GM21423 (cell line): ENCODE data around the gene PHF12.
"Not testable (repeated sequence)": the region's sequence is repeated elsewhere in the genome, so short reads cannot be mapped to it uniquely, and the experiment has no call there.

Experiments used
- ATAC-seq: cut with Tn5 transposase; IDR thresholded peaks from one replicate; pipeline ENCODE4 v1.9.1; 2021; ENCODE audit warnings: mild to moderate bottlenecking, moderate library complexity; ENCODE audit not compliant: unreplicated experiment

PHF12 gene

DNA sequence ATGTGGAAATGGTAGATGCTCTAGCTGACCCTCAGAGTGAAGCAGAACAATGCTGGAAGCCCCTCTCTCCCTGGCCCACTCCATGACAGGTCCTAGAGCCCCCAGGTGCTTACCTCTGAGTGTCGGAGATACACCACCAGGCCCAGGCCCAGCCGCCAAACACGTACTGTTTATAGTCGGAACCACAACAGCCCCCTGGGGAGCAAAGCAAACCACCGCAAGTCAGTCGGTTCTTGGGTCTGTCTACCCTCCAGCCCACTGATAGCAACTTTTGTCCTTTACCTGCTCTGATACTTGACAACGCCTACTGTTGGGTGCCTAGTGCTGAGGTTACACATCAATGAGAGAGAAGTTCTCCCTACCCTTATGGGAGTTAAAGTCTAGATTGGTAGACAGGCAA lies 62.5 kb downstream of the PHF12 start:
- no peak for ATAC-seq

DNA sequence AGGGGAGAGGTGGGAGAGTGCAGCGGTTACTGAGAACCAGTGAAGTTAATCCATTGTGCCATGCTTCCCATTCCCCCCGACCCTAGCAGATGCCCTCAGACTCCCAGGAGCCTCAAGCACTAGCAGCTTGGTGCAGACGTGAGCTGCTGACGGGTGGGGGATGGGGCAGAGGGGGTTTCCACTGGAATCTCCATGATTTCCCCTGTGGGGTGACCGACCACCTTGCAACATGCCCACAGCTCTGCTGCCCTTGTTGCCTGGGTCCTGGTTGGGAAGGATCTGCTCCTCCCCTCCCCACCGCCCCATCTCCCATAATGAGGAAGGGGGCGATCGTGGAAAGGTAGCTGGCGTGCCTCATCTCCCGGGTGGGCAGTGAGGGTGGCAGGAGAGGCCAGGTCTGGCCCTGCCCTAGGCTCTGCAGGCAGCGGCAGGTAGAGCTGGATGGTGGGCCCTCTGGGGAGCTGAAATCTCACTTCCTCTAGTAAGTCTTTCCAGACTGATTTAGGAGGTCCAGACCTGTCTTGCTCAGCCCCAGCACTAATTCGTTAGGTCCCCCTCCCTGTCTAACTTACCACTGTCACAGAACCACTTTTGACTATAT lies 63.3 kb downstream of the PHF12 start:
- no peak for ATAC-seq

DNA sequence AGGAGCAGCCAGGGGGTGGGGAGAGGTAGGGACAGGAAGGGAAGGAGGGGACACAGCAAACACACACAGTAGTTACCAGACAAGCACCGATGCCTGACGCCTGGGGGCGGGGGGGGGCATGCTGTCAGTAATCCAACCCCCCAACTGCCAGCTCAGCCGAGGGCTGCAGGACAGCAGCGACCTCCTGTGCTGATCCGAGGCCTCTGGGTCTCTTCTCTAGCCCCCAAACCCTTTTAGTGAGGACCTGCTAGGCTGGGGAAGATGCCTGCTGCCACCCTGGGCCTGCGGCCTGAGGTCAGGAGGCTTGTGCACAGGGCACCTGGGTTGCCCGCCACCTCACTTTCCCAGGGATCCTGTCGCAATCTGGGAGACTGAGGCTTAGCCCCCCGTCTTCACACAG lies 65.4 kb downstream of the PHF12 start:
- no peak for ATAC-seq

DNA sequence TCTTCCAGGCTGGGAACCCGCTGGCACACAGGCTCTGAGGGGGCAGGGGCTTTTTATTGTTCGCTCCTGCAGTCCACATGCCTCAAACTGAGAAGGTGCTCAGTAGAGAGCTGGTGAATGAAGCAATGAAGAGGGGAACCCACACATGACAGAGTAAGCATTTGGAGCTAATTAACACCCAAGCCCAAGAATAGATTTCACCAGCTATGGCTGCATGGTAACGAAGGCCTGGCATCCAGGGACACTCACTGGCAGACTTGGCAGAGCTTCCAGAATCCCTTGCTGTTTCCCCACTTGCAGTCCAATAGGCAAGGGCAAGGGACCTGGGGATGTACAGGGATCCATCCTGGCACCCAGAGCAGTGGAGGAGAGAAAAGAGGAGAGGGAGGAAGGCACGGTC lies 66.0 kb downstream of the PHF12 start:
- no peak for ATAC-seq

DNA sequence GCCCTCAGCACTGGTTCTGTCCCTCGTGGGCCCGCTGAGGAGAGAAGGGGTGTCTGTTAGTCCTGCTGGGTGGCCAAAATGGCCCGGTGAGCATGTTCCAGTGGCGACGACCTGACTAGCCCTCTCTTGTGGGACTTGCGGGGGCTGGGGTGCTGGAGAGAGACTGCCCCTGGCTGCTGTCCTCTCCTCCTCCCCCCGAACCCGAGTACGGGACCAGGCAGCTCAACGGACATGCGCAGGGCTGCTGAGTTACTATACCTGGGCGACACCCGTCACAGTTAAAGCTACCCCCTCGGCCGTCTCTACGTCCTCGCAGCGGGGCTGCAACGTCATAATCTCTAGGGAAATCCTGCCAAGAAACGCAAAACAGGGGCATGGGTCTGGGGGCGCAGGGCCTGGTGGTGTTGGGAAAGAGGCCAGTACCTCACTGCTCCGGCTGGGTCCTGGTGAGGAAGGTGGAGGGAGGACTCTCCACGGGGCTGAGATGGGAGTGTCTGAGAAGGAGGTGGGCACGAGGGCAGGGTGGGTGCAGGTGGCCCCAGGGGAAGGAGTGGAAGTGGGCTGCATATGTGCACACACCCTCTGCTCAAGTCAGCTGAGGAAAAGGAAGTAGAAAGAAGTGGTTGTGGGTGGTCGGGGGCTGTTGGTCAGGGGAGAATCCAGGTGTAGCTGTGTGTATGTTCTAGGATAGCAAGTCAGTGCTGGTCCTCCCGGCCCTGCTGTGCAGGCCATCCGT lies 67.2 kb downstream of the PHF12 start:
- ATAC-seq, result no peak

DNA sequence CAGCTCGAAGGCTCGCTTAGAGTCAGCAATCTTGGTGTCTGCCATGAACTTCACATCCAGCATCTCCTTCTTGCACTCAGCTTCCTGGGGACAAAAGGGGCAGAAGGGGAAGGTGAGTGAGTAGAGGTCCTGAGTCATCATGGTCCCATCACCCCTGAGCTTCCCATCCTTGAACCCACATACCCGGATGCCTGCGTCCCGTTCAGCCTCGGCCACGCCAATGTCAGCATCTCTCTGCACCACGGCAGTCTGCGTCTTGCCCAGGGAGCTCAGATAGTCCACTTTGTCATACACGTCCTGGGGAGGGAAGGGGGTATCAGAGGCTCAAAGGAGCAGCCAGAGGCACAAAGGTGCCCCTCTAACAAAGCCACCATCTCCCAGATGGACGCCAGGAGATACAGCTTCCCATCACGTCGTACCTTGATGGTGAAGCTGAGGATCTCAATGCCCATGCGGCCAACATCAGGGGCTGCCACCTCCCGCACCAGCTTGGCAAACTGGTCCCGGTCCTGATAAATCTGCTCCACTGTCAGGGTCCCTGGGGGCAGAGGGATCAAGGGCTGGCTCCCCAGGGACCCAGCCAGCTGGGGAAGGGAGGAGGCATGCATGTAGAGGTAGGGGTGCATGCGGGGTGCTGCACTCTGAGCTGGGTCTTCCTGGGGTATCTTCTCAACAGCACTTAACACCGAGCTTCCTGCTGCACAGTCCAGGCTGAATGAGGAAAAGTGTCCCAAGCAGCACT lies 69.0 kb downstream of the PHF12 start:
- no peak for ATAC-seq

DNA sequence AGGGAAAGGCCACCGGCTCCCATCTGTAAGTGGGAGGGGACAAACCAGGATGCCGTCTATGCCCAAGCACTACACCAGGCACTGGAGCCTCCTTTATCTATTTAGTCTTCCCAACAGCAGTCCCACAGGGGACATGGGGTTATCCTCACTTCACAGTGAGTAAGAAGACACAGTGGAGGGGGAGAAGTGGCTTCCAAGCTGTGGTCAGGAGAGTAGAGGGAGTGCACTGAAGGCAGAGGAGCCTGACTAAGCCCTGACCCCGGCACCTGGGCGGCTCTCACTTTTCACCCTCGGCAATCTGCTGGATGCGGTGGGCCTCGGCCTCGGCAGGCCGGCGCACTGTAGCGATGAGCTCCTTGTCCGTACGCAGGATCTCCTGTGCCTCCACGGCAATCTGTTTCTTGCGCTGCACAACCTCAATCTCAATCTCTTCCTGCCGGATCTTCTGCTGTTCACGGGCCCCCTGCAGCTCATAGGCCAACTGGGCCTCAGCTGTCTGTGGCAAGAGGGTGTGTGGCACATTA lies 69.7 kb downstream of the PHF12 start:
- ATAC-seq, result no peak

DNA sequence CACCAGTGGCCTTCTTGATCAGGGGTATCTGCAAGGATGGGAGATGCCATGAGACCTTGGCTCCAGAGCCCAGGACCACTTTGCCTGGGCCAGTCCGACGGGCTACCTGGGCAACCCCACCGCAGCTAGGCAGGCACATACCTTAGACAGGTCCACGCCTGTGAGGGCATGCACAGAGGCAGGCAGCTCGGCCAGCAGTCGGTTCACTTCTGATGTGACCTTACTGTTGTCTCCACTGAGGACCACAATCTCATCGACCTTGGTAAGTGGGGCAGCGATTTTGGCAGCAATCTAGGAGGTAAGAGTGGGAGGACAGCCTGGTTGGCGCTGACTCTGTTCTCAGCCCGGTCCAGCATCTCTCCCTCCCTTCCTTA lies 70.8 kb downstream of the PHF12 start:
- no peak for ATAC-seq

DNA sequence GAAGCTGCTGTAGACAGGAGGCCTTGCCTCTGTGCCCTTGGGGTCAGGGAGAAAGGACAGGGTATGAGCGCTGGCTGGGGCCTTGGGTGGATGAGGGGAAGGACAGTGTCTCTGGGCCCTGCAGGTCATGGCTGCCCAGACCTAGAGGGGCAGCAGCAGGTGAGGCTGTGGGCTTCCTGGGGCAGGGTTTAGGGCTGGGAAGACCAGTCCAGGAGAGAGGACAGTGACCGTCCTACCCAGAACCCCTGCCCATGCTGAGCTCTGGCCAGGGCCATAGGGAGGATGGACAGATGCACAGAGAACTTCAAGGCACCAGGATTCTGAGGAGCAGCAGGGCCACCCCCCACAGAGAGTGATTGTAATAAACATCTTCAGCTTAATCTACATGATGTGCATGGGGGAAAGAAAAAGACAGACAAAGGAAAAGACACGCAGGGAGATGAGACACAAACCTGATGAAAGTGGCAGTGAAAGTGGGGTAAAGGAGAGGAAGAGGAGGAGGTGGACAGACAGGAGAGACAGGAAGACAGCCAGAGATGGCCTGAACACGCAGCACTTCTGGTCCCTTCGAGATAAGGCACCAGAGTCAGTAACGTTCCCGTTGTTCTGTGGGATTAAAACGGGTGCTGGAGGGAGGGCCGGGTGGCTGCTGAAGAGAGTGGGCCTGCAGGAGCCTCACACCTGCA lies 71.3 kb downstream of the PHF12 start:
- ATAC-seq, result no peak

DNA sequence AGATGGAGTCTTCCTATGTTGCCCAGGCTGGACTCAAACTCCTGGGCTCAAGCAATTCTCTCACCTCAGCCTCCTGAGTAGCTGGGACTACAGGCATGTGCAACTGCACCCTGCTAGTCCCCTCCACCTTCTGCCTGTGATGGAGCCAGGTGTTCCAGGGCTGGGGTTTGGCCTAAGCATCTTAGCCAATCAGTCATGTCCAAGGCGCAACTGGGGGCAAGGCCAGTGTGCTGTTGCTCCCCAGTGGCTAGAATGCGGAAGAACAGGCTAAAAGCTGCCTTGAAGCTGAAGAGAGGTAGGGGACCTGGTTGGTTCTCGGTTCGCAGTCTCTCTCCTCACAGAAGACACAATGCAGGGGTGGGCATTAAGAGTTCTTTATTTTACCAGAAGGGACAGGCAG lies 72.3 kb downstream of the PHF12 start:
- no peak for ATAC-seq

DNA sequence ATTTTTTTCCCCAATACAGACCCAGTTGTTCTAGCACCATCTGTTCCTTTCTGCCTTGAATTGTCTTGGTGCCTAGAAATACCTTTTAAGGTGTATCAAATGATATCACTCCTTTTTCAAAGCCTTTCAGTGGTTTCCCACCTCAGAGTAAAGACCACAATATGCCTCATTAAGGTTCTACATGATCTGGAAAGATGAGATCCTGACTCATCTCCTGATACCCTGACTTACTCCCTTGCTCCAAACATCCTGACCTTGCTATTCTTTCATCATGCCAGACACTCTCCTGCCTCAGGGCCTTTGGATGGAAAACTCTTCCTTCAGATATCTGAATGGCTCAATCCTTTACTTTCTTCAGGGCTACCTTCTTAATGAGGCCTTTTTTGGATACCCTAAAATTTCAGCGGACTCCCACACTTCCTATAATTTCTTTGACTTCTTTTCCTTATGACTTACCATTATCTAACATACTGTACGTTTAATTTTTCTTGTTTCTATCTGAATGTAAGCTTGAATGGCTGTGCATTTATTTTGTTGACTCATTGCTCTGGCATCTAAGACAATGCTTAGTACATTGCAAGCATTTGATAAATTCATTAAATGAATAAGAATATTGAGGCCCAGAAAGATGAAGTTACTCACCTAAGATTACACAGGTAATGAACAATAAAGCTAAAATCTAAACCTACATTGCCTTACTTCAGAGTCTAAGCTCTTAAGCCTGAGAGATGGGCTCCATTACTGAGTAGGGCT lies 73.0 kb downstream of the PHF12 start:
- ATAC-seq, result no peak

DNA sequence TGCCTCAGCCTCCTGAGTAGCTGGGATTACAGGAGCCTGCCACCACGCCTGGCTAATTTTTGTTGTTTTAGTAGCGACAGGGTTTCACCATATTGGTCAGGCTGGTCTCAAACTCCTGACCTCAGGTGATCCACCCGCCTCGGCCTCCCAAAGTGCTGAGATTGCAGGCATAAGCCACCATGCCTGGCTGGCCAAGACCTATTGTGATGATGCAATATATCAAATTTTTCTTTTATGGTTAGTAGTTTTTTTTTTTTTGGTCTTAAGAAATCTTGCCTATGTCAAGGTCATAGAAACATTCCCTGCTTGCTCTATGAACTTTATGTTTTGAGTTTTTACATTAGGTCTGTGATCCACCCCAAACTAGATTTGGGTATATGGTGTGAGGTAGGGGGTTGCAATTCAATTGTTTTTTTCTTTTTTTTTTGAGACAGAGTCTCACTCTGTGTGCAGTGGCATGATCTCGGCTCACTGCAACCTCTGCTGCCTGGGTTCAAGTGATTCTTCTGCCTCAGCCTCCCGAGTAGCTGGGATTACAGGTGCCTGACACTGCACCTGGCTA lies 74.1 kb downstream of the PHF12 start:
- ATAC-seq, result not testable (repeated sequence)

DNA sequence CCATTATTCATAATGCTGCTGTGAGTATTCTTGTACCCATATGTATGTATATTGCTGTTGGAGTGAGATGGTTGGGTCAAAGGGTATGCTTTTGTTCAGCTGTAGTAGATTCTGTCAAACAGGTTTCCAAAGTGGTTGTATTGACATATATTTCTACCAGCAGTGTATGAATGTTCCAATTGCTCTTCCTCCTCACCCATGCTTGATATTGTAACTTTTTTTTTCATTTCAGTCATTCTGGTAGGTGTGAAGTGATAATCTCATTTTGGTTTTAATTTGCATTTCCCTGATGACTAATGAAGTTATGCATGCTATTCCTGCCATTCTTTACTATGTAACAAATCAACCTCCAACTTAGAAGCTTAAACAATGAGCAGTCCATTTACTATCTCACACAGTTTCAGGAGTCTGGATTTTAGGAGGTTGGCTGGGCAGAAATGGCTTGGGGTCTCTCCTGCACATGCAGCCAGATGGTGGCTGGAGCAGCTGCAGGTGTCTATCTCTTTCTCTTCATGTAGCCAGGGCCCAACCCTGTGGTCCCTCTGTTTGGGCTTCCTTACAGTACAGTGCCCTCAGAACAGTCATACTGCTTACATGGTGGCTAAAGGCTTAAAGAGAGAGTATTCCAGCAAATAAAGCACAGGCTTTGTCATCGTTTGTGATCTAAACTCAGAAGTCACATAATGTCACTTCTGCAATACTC lies 75.3 kb downstream of the PHF12 start:
- no peak for ATAC-seq

DNA sequence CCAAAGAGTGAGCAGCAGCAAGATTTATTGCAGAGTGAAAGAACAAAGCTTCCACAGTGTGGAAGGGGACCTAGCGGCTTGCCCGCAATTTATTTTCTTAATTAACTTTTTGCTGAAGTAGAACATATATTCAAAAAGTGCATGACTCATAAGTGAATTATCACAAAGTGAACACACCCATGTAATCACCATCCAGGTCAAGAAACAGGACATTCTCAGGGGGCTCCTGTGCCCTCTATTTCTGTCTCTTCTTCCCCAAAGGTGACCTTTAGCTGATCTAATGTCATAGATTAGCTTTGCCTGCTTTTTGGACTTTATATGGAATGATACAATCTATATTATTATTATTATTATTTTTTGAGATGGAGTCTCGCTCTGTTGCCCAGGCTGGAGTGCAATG lies 76.6 kb downstream of the PHF12 start:
- no peak for ATAC-seq

DNA sequence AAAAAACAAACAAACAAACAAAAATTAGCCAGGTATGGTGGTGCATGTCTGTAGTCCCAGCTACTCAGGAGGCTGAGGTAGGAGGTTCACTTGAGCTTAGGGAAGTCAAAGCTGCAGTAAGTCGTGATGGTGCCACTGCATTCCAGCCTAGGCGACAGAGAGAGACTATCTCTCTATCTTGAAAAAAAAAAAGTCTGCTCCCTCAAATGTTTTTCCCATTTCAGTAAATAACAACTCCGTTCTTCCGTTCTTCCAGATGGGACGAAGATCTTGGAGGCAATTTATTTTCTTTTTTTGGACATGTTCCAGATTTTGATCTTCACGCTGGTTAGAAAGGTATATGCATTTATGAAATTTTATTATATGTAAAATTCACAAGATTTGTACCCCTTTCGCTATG lies 77.5 kb downstream of the PHF12 start:
- ATAC-seq, result no peak

DNA sequence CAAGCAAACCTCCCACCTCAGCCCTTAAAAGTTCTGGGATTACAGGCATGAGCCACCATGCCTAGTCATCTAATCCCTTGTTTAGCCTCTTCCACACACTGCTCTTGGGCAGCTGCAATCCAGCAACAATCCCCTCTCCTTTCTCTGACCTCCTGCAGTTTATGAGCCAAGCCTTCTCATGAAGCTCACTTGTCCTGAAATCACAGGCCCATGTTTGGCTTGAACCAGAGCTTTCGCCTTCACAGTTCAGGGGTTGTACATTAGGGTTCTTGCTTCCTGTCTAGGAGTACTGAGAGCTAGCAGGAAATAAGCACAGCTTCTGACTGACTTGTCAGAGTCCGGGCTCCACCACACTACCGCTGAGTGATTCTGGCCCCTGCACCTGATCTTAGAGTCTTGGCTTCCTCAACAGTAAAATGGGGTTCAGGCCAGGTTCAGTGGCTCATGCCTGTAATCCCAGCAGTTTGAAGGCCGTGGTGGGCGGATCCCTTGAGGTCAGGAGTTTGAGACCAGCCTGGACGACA lies 80.2 kb downstream of the PHF12 start:
- peak; percentile 86 for ATAC-seq

DNA sequence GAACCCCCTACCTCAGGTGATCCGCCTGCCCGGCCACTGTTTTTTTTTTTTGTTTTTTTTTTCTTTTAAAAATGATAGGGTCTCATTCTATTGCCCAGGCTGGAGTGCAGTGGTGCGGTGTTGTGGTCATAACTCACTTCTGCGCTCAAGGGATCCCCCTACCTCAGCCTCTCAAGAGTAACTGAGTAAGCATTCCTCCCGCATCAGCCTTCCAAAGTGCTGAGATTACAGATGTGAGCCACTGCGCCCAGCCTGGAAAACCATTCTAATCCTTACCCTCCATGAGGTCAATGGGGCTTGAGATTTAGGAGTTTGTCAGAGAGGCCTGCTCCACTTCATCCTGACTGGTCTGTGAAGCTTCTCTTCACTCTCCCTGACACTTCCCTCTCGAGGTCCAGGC lies 84.0 kb downstream of the PHF12 start:
- no peak for ATAC-seq

DNA sequence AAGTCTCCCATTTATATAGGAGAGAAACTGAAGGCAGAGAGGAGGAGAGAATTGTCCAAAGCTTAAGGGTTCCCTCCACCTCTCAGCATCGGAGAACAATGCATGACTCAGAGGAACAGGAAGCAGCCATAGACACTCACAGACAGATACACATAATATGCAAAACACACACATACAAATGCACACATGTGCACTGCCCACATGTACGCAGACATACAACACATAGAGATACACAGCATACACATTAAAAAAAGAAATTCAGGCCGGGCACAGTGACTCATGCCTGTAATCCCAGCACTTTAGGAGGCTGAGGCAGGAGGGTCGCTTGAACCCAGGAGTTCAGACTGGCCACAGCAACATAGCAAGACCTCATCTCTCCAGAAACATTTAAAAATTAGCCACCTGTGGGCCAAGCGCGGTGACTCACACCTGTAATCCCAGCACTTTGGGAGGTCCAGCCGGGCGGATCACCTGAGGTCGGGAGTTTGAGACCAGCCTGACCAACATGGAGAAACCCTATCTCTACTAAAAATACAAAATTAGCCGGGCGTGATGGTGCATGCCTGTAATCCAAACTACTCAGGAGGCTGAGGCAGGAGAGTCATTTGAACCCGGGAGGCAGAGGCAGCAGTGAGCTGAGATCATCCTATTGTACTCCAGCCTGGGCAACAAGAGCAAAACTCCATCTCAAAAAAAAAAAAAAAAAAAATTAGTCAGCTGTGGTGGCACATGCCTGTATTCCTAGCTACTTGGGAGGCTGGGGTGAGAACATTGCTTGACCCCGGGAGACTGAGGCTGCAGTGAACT lies 85.2 kb downstream of the PHF12 start:
- ATAC-seq, result no peak
